ENCODE data around the gene SUFU.
A peak's percentile ranks its signal among the peaks of the same experiment; 100 is the strongest.

The SUFU gene

DNA sequence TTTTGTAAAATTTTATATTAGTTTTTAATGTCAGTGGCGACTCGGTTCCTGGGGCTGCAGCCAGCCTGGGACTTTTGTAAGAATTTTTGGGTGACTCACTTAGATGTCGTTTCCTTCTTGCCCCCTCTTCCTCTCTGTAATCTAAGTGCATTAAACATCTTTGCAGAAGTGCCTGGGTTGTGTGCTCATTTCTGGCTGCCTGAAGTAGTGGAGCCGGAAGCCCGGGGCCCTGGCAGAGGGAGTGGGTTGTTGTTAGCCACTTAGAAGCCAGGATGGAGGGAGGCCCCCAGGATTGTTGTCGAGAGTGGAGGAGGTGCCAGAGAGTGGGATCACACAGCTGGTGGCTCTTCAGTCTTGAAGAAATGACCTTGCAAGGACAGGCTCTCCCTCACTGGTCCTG, 129.5 kb downstream of the SUFU start:
- Histone ChIP-seq H3K9ac (ENCODE audit: low read length) (no peak overlapping the region), H3K4me1 (ENCODE audit: control insufficient read depth, insufficient read depth, low read length) (peaks cover 33% of the 10 kb centered on the region), H3K4me3 (ENCODE audit: low read length) (no peak overlapping the region), H3K27me3 (ENCODE audit: control insufficient read depth, insufficient read depth, low read length) (no peaks in the 10 kb centered on the region), H3K36me3 (ENCODE audit: control insufficient read depth, insufficient read depth, low read length) (no peaks in the 10 kb centered on the region), H3K27ac (ENCODE audit: low read depth, low read length) (peak overlapping the region; percentile 83)

DNA sequence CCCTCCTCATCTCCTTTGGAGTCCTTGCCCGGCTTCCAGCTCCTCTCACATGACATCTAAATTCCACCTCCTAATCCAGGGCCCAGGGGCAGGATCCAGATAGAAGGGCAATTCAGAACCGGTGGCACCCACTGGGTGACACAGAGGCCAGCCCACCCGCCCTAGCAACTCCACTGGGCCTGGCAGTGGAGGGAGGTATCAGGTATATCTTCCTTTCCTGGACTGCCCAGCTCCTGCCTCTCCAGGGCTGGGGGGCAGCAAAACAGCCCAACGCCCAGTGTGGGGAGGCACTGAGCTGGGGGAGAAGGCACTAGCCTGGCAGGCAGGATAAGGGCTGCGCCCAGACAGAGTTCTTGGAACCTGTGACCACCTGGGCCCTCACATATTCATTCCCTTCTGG, 130.1 kb downstream of the SUFU start:
- no peaks in the 10 kb centered on the region for H3K36me3 ChIP-seq (ENCODE audit: control insufficient read depth, insufficient read depth, low read length)
- peak overlapping the region; percentile 10 for H3K9ac ChIP-seq (ENCODE audit: low read length)
- H3K4me1 ChIP-seq (ENCODE audit: control insufficient read depth, insufficient read depth, low read length), result peaks cover 29% of the 10 kb centered on the region
- H3K27me3 ChIP-seq (ENCODE audit: control insufficient read depth, insufficient read depth, low read length), result no peaks in the 10 kb centered on the region
- no peak overlapping the region for H3K4me3 ChIP-seq (ENCODE audit: low read length)
- H3K27ac ChIP-seq (ENCODE audit: low read depth, low read length), result peak overlapping the region; percentile 83

DNA sequence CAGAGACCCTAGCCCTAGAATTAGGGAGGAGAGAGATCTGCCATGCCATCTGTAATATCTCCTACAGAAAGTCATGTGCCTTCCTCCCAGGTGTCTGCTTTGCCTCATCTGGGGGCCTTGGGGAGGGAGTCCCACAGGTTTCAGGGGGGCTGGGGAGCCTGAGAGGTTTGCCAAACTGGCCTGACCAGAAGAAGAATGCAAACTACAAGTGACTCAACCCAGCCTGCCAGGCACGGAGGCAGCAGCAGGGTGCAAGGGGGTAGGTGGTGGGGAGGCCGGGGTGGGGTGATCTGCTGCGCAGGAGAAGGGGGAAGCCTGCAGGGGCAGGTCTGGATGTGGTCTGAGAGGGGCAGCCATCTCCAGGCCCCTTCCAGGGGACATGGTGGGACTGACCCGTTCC, 130.9 kb downstream of the SUFU start:
- Histone ChIP-seq H3K27ac (ENCODE audit: low read depth, low read length) (peak overlapping the region; percentile 39), H3K27me3 (ENCODE audit: control insufficient read depth, insufficient read depth, low read length) (no peaks in the 10 kb centered on the region), H3K9ac (ENCODE audit: low read length) (no peak overlapping the region), H3K36me3 (ENCODE audit: control insufficient read depth, insufficient read depth, low read length) (no peaks in the 10 kb centered on the region), H3K4me1 (ENCODE audit: control insufficient read depth, insufficient read depth, low read length) (peaks cover 28% of the 10 kb centered on the region), H3K4me3 (ENCODE audit: low read length) (no peak overlapping the region)

DNA sequence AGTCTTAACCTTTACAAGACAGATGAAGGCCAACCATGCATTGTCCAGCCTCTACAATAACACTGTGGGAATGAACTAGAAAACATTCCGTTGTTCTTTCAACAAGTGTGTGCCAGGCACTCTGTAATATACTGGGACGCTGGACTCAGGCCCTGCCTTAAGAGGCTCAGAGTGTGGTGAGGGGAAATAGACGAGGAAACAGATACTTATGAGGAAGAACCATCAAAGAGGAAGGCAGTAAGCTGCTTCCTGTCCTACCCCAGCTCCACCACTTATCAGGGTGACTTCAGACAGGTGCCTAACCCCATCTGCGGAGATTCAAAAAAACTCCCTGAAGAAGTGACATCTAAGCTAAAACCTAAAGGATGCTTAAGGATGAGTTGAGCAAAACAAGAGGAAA, 131.6 kb downstream of the SUFU start:
- H3K4me1 ChIP-seq (ENCODE audit: control insufficient read depth, insufficient read depth, low read length), result peaks cover 21% of the 10 kb centered on the region
- H3K27me3 ChIP-seq (ENCODE audit: control insufficient read depth, insufficient read depth, low read length), result no peaks in the 10 kb centered on the region
- no peak overlapping the region for H3K9ac ChIP-seq (ENCODE audit: low read length)
- no peaks in the 10 kb centered on the region for H3K36me3 ChIP-seq (ENCODE audit: control insufficient read depth, insufficient read depth, low read length)
- H3K27ac ChIP-seq (ENCODE audit: low read depth, low read length), result peak overlapping the region; percentile 19
- no peak overlapping the region for H3K4me3 ChIP-seq (ENCODE audit: low read length)

DNA sequence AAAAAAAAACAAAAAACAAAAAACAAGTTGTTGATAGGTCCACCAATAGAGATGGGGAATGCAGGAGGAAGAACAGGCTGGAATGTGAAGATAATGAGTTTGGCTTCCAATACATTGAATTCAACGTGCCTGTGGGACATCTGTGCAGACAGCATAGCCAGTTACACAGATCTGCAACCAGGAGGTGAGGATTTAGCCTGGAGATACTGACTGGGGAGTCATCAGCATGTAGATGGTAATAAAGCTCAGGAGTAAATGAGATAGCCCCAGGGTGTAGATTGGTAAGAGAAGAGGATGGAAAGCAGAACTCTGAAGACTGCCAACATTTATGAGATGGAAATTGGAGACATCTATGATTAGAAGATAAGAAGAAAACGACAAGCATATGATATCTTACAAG, 135.8 kb downstream of the SUFU start:
- Histone ChIP-seq H3K36me3 (ENCODE audit: control insufficient read depth, insufficient read depth, low read length) (no peaks in the 10 kb centered on the region), H3K4me1 (ENCODE audit: control insufficient read depth, insufficient read depth, low read length) (peaks cover 3% of the 10 kb centered on the region), H3K27ac (ENCODE audit: low read depth, low read length) (no peak overlapping the region), H3K4me3 (ENCODE audit: low read length) (no peak overlapping the region), H3K27me3 (ENCODE audit: control insufficient read depth, insufficient read depth, low read length) (no peaks in the 10 kb centered on the region), H3K9ac (ENCODE audit: low read length) (no peak overlapping the region)

GRCh38 chr10:102641402-102641801, 137.6 kb downstream of the SUFU start:
- Histone ChIP-seq H3K27ac (ENCODE audit: low read depth, low read length) (peak overlapping the region; percentile 92), H3K9ac (ENCODE audit: low read length) (no peak overlapping the region), H3K4me1 (ENCODE audit: control insufficient read depth, insufficient read depth, low read length) (no peaks in the 10 kb centered on the region), H3K27me3 (ENCODE audit: control insufficient read depth, insufficient read depth, low read length) (no peaks in the 10 kb centered on the region), H3K36me3 (ENCODE audit: control insufficient read depth, insufficient read depth, low read length) (no peaks in the 10 kb centered on the region), H3K4me3 (ENCODE audit: low read length) (peak overlapping the region; percentile 75)

DNA sequence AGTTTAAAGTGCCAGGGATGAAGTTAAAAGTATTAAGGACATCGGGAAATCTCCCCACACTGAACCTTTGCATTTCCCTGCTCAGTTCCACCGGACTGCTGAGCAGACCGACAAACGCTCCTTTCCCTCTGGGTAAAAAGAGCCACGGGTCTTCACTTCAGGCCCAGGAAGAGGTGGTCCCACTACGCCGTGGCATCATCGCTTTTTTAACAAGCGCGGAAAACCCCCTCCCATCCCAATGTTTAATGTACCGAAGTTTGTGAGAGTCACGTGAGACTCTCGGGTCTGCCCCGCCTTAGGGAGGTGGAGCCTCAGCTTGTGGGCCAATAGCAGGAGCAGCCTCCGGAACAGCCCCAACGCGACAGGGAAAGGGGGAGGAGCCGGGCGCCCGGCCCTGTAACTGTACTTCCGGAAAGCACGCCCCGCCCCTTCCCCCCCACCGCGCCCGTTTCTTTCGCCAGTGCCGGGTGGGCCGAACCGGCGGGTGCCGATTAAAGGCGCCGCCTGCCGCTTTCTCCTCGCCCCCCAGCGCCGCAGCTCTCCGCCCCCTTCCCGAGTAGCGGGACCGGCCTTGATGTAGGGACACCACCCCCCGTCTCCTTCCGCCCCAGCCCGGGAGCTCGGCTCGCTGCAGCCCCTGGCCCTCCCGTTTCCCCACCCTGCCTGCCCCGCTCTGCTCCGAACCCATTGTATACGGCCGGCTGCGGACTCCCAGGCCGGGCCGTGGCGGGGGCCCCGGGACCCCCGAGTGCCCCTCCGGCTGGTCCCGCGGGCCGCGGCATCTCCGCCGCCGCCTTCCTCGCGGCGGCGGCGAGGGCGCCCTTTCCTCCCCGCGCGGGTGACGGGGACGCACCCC, 138.3 kb downstream of the SUFU start:
- peak overlapping the region; percentile 92 for H3K27ac ChIP-seq (ENCODE audit: low read depth, low read length)
- peaks cover 3% of the 10 kb centered on the region for H3K4me1 ChIP-seq (ENCODE audit: control insufficient read depth, insufficient read depth, low read length)
- peak overlapping the region; percentile 73 for H3K9ac ChIP-seq (ENCODE audit: low read length)
- no peaks in the 10 kb centered on the region for H3K27me3 ChIP-seq (ENCODE audit: control insufficient read depth, insufficient read depth, low read length)
- no peaks in the 10 kb centered on the region for H3K36me3 ChIP-seq (ENCODE audit: control insufficient read depth, insufficient read depth, low read length)
- peak overlapping the region; percentile 86 for H3K4me3 ChIP-seq (ENCODE audit: low read length)

DNA sequence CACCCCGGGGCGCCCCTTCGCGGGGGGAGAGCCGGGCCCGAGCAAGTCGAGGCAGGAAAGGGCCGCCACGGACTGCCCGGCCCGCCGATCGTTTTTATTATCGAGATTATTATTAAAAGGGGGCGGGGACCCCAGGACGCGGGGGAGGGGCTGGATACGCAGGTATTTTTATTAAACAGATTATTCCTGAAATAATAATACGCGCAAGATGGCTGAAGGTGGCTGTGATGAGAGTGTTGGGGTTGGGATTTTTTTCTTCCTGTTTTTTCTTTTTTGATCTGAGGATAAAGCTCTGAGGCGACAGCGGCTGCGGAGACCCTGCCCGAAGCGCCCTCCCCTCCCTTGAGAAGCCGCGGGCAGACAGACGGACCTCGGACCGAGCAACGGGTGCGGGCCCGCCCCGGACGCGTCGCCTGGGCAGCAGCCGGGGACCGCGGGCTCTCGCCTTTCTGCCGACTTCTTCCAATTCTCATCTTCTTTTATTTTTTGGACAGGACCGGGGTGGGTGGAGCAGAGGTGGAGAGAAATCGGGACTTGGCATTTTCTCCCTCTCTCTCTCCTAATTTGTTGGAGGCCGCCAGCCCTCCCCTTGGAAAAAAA, 139.1 kb downstream of the SUFU start:
- peak overlapping the region; percentile 73 for H3K9ac ChIP-seq (ENCODE audit: low read length)
- H3K4me1 ChIP-seq (ENCODE audit: control insufficient read depth, insufficient read depth, low read length), result peaks cover 9% of the 10 kb centered on the region
- H3K36me3 ChIP-seq (ENCODE audit: control insufficient read depth, insufficient read depth, low read length), result no peaks in the 10 kb centered on the region
- H3K27me3 ChIP-seq (ENCODE audit: control insufficient read depth, insufficient read depth, low read length), result no peaks in the 10 kb centered on the region
- H3K27ac ChIP-seq (ENCODE audit: low read depth, low read length), result peak overlapping the region; percentile 92
- H3K4me3 ChIP-seq (ENCODE audit: low read length), result peak overlapping the region; percentile 86

DNA sequence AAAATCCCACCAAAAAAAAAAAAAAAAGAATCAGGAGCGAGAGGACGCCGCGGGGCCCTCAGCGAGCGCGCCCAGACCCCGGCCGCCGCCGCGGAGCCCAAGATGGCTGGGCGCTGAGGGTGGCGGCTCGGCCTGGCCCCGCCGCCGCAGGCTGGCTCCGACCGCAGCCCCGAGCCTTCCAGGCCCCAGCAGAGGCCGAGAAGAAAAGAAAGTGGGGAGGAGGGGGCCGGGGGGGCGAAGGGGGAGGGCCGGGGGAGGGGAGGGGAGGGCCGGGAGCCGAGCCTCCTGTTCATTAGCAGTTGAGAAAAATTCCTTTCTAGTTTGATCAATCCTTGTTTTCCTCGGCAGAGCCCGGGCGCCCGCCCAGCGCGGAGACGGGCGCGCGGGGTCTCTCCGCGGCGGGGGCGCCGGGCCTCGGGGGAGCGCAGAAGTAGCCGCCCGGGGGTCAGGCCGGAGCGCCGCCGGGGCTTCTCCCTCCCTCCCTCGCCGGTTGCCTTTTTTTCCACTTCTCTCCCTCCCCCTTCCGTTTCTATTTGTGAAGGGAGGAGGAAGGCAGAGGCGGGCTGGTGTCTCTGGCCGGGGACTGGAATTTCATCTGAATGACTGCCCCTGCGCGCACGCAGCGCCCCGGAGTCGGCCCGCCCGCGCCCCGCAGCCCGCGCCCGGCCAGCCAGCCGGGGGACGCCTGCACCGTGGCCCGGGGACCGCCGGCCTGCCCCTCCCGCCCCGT, 139.7 kb downstream of the SUFU start:
- no peaks in the 10 kb centered on the region for H3K27me3 ChIP-seq (ENCODE audit: control insufficient read depth, insufficient read depth, low read length)
- peak overlapping the region; percentile 73 for H3K9ac ChIP-seq (ENCODE audit: low read length)
- H3K36me3 ChIP-seq (ENCODE audit: control insufficient read depth, insufficient read depth, low read length), result no peaks in the 10 kb centered on the region
- peaks cover 16% of the 10 kb centered on the region for H3K4me1 ChIP-seq (ENCODE audit: control insufficient read depth, insufficient read depth, low read length)
- peak overlapping the region; percentile 92 for H3K27ac ChIP-seq (ENCODE audit: low read depth, low read length)
- peak overlapping the region; percentile 86 for H3K4me3 ChIP-seq (ENCODE audit: low read length)

DNA sequence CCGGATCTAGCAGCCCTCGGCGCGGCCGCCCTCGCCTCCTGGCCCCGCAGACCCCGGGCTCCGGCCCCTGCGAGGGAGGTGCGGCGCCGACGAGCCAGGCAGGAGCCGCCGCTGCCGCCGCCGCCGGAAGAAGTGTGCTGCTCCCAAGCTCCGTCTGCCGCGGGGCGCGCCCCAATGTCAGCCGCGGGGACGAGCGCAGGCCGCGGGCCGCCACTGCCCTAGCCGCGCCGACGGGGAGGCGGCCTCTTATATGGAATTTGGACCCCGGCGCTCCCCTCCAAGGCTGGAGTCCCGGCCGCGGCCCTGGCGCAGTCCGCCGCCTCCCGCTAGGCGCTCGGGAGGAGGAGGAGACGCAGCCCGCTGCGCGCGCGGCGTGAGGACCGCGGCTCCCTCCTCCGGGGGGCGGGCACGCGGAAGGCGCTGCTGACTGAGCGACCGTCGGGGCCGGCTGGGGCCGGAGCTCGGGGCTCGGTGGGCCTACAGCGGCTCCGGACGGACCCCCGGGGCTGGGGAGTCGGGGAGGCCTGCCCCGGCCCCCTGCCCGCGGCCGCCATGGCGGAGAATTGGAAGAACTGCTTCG, 140.4 kb downstream of the SUFU start, which contains the start of gene TRIM8:
TSS of gene TRIM8 (plus strand) at position 414 of the 580 bp plus-strand sequence. CDS start at position 553, 139 bp downstream.
- Histone ChIP-seq H3K27me3 (ENCODE audit: control insufficient read depth, insufficient read depth, low read length) (no peaks in the 10 kb centered on the region), H3K27ac (ENCODE audit: low read depth, low read length) (peak within 1 kb of the TSS; percentile 92), H3K4me1 (ENCODE audit: control insufficient read depth, insufficient read depth, low read length) (peaks cover 22% of the 10 kb centered on the region), H3K4me3 (ENCODE audit: low read length) (peak within 1 kb of the TSS; percentile 86), H3K9ac (ENCODE audit: low read length) (peak within 1 kb of the TSS; percentile 71), H3K36me3 (ENCODE audit: control insufficient read depth, insufficient read depth, low read length) (no peaks in the 10 kb centered on the region)

- peak overlapping the region; percentile 92 for H3K27ac ChIP-seq (ENCODE audit: low read depth, low read length)
- H3K27me3 ChIP-seq (ENCODE audit: control insufficient read depth, insufficient read depth, low read length), result no peaks in the 10 kb centered on the region
- H3K9ac ChIP-seq (ENCODE audit: low read length), result peak overlapping the region; percentile 71
- H3K36me3 ChIP-seq (ENCODE audit: control insufficient read depth, insufficient read depth, low read length), result no peaks in the 10 kb centered on the region
- peak overlapping the region; percentile 86 for H3K4me3 ChIP-seq (ENCODE audit: low read length)
- H3K4me1 ChIP-seq (ENCODE audit: control insufficient read depth, insufficient read depth, low read length), result peaks cover 29% of the 10 kb centered on the region
Measured at GRCh38 chr10:102644646-102645387, 141.0 kb downstream of the SUFU start.
